K562 (cell line): ENCODE results near the gene SAE1. TPM values are rescaled to one million over a fixed set of nuclear protein-coding genes. Genes with fewer than 3 reads are reported as not detected.

Experiments used
- ARHGAP35 ChIP-seq: fragments of 450-650 bp; IDR thresholded peaks from 2 replicates; pipeline ENCODE4 v1.6.1; 2018; ENCODE audit not compliant: partially characterized antibody
- CBFA2T2 ChIP-seq: fragments of 450-650 bp; conservative IDR thresholded peaks from 2 replicates; pipeline ENCODE4 v1.6.1; 2017; ENCODE audit warnings: mild to moderate bottlenecking
- CHAMP1 ChIP-seq: fragments of 450-650 bp; IDR thresholded peaks from 2 replicates; pipeline ENCODE4 v1.6.1; 2016; ENCODE audit warnings: mild to moderate bottlenecking
- FOXA1 ChIP-seq: fragments of 450-650 bp; IDR thresholded peaks from 2 replicates; pipeline ENCODE4 v1.6.1; 2016; ENCODE audit warnings: mild to moderate bottlenecking, borderline replicate concordance
- HNRNPL ChIP-seq: fragments of 200-400 bp; formaldehyde crosslinking; IDR thresholded peaks from 2 replicates; pipeline ENCODE4 v1.6.1; 2017; ENCODE audit warnings: low read depth, mild to moderate bottlenecking, low read length
- MYBL2 ChIP-seq, 2 experiments: fragments of 450-650 bp in 1 of 2; sonication (generic) in 1 of 2; formaldehyde crosslinking in 1 of 2; IDR thresholded peaks; 2 replicates each; pipeline versions ENCODE4 v1.6.1 to v1.8.1; 2017 to 2022; ENCODE audit warnings: borderline replicate concordance in 1 of 2, inconsistent platforms in 1 of 2, low read depth in 1 of 2, mild to moderate bottlenecking in 1 of 2, missing genetic modification reagents in 1 of 2, moderate library complexity in 1 of 2
- PHF21A ChIP-seq: fragments of 450-650 bp; IDR thresholded peaks from 2 replicates; pipeline ENCODE4 v1.6.1; 2017; ENCODE audit warnings: low read depth, borderline replicate concordance
- RBM14 ChIP-seq: fragments of 200-400 bp; formaldehyde crosslinking; IDR thresholded peaks from 2 replicates; pipeline ENCODE4 v1.6.1; 2018; ENCODE audit warnings: low read depth, mild to moderate bottlenecking, low read length, moderate library complexity, borderline replicate concordance; ENCODE audit not compliant: insufficient read depth
- RREB1 ChIP-seq: fragments of 250-450 bp; sonication (Bioruptor Pico); IDR thresholded peaks from 2 replicates; pipeline ENCODE4 v1.4.0; 2020
- SMAD3 ChIP-seq: fragments of 450-650 bp; formaldehyde crosslinking; conservative IDR thresholded peaks from 2 replicates; pipeline ENCODE4 v1.4.0; 2020; ENCODE audit warnings: mild to moderate bottlenecking
- SREBF1 ChIP-seq: fragments of 150-350 bp; IDR thresholded peaks from 2 replicates; pipeline ENCODE4 v1.6.1; 2014; ENCODE audit warnings: antibody characterized with exemption, low read depth, low read length, borderline replicate concordance
- SREBF2 ChIP-seq: sonication (generic); formaldehyde crosslinking; IDR thresholded peaks from 2 replicates; pipeline ENCODE4 v1.4.0; 2020; ENCODE audit warnings: mild to moderate bottlenecking, missing genetic modification reagents
- TCF15 ChIP-seq: fragments of 250-450 bp; sonication (Bioruptor Pico); IDR thresholded peaks from 2 replicates; pipeline ENCODE4 v1.8.0; 2022; ENCODE audit warnings: moderate library complexity, mild to moderate bottlenecking, inconsistent platforms
- THRB ChIP-seq: fragments of 450-650 bp; formaldehyde crosslinking; conservative IDR thresholded peaks from 2 replicates; pipeline ENCODE4 v1.4.0; 2022; ENCODE audit warnings: mild to moderate bottlenecking, missing genetic modification characterization
- ZNF431 ChIP-seq: sonication (generic); formaldehyde crosslinking; IDR thresholded peaks from 2 replicates; pipeline ENCODE4 v1.8.0; 2022; ENCODE audit warnings: mild to moderate bottlenecking, missing genetic modification reagents
- ZNF699 ChIP-seq: fragments of 250-450 bp; sonication (Bioruptor Pico); IDR thresholded peaks from 2 replicates; pipeline ENCODE4 v1.8.0; 2021; ENCODE audit warnings: mild to moderate bottlenecking, moderate library complexity; ENCODE audit not compliant: insufficient replicate concordance
- ZNF76 ChIP-seq: fragments of 250-450 bp; sonication (Bioruptor Pico); IDR thresholded peaks from 2 replicates; pipeline ENCODE4 v1.4.0; 2020; ENCODE audit warnings: mild to moderate bottlenecking, moderate library complexity, borderline replicate concordance
- polyA plus RNA-seq, 8 experiments: library from polyadenylated mRNA; depleted of rRNA in 4 of 8; stranded (reverse) in 5 of 8; unstranded in 3 of 8; fragments of >200 nt; fragmentation: Nextera tagmentation in 2 of 8; fragmentation: Illumina TruSeq in 1 of 8; extraction: Ambion mirVana in 2 of 8; extraction: Trizol in 1 of 8; gene quantifications; 2 replicates each; pipeline versions ENCODE4 v1.2.1 to v1.2.3, GENCODE V29; 2011 to 2014; ENCODE audit warnings: inconsistent platforms in 1 of 8, missing spikeins in 1 of 8
- total RNA-seq, 7 experiments: library from RNA; depleted of rRNA in 6 of 7; stranded (reverse); fragments of >200 nt in 6 of 7; fragmentation: Illumina TruSeq in 2 of 7; extraction: Trizol in 2 of 7; gene quantifications; 2 replicates each; pipeline versions ENCODE4 v1.2.1 to v1.2.3, GENCODE V29; 2011 to 2021; ENCODE audit warnings: low replicate concordance in 1 of 7

The SAE1 gene
- total and polyA plus RNA-seq, 9 of the 15 experiments (the other 6 are each of a cell fraction or from before 2014, with no cell fraction given): 82.8 to 299 (median 217) TPM

GRCh38 chr19:47243776-47244547, 113.3 kb downstream of the SAE1 start (continued):
- no peak for TF ChIP-seq RREB1 (CRISPR knock-in tag)
- TF ChIP-seq RBM14: no peak
- no peak for TF ChIP-seq MYBL2 (IDR thresholded peaks at IDR 0.05; ENCODE audit: low read depth)
- no peak for TF ChIP-seq MYBL2 (CRISPR knock-in tag; IDR thresholded peaks at IDR 0.05; ENCODE audit: borderline replicate concordance)
- TF ChIP-seq HNRNPL: no peak
- no peak for TF ChIP-seq FOXA1
- no peak for TF ChIP-seq SREBF1
- TF ChIP-seq SREBF2 (CRISPR knock-in tag): no peak
- TF ChIP-seq CHAMP1: 0 out of 2 replicates have a peak, but pooled peaks have one; percentile 16
- TF ChIP-seq PHF21A: no peak; the same call in 1 of the 2 replicates
- no peak for TF ChIP-seq ZNF699
- TF ChIP-seq ZNF431 (CRISPR knock-in tag): peak; percentile 67; the same call in 1 of the 2 replicates
- TF ChIP-seq ARHGAP35: peak; percentile 75
- TF ChIP-seq THRB (CRISPR knock-in tag): peak; percentile 98
- peak; percentile 84 for TF ChIP-seq CBFA2T2
- no peak for TF ChIP-seq ZNF76
- no peak for TF ChIP-seq TCF15
- peak; percentile 69 for TF ChIP-seq SMAD3 (CRISPR knock-in tag)
